GM12892 (cell line): Measurements from ENCODE around the gene ARID1A.
"Not testable (repeated sequence)": the region's sequence is repeated elsewhere in the genome, so short reads cannot be mapped to it uniquely, and the experiment has no call there.

Experiments used
- POLR2A ChIP-seq: IDR thresholded peaks from 2 replicates; pipeline ENCODE4 v1.6.1; 2011; ENCODE audit warnings: low read depth, low read length, control low read depth
- POLR2AphosphoS5 ChIP-seq: IDR thresholded peaks from 2 replicates; pipeline ENCODE4 v1.6.1; 2011; ENCODE audit warnings: low read depth, low read length, control low read depth

DNA sequence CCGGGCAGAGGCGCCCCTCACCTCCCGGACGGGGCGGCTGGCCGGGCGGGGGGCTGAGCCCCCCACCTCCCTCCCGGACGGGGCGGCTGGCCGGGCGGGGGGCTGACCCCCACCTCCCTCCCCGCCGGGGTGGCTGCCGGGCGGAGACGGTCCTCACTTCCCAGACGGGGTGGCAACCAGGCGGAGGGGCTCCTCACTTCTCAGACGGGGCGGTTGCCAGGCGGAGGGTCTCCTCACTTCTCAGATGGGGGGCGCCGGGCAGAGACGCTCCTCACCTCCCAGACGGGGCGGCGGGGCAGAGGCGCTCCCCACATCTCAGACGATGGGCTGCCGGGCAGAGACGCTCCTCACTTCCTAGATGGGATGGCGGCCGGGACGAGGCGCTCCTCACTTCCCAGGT lies 108.1 kb downstream of the ARID1A start:
- TF ChIP-seq POLR2A, POLR2AphosphoS5: not testable (repeated sequence)
